H1 (cell line): ENCODE data around the gene TOP3B. TPM values are rescaled to one million over a fixed set of nuclear protein-coding genes. Genes with fewer than 3 reads are reported as not detected.

ENCODE experiments used
- CEBPB ChIP-seq: IDR thresholded peaks from 2 replicates; pipeline ENCODE4 v1.6.1; 2012; ENCODE audit warnings: low read depth, low read length
- EP300 ChIP-seq, 2 experiments: IDR thresholded peaks; 1 replicate in 1 of 2; 2 replicates in 1 of 2; pipeline ENCODE4 v1.6.1; 2011 to 2012; ENCODE audit warnings: low read depth in 2 of 2, low read length in 2 of 2, mild to moderate bottlenecking in 2 of 2, borderline replicate concordance in 1 of 2, inconsistent platforms in 1 of 2, moderate library complexity in 1 of 2
- RFX5 ChIP-seq: IDR thresholded peaks from 2 replicates; pipeline ENCODE4 v1.6.1; 2011; ENCODE audit warnings: low read depth, low read length, improper control_type of control experiment, borderline replicate concordance
- SP4 ChIP-seq: IDR thresholded peaks from 2 replicates; pipeline ENCODE4 v1.6.1; 2012; ENCODE audit warnings: low read length, inconsistent platforms
- ZNF274 ChIP-seq: IDR thresholded peaks from 2 replicates; pipeline ENCODE4 v1.7.0; 2012; ENCODE audit warnings: low read length, borderline replicate concordance; ENCODE audit errors: extremely low read depth
- polyA plus RNA-seq, 7 experiments: library from polyadenylated mRNA; depleted of rRNA in 3 of 7; stranded (reverse) in 5 of 7; unstranded in 2 of 7; fragments of >200 nt in 5 of 7; fragments of 200-250 nt in 2 of 7; gene quantifications; 1 replicate in 5 of 7; 2 replicates in 1 of 7; 4 replicates in 1 of 7; pipeline versions ENCODE4 v1.2.1 to v1.2.3, GENCODE V29; 2011 to 2013; ENCODE audit warnings: missing spikeins in 2 of 7, mixed read lengths in 2 of 7
- total RNA-seq: library from RNA; stranded (reverse); fragmentation: NEBNext Ultra II Directional; extraction: Animal tissue kit (Norgen Biotek cat#: 25700); gene quantifications from 2 replicates; pipeline ENCODE4 v1.2.1, GENCODE V29; 2021
- TF ChIP-seq, protein P1 (sequence below): fragments of 300-600 bp; sonication (generic); IDR thresholded peaks from 2 replicates; pipeline ENCODE4 v1.7.1; 2012; ENCODE audit warnings: low read length, moderate library complexity, mild to moderate bottlenecking, inconsistent platforms; ENCODE audit not compliant: insufficient replicate concordance

The TOP3B gene
- total and polyA plus RNA-seq, 2 of the 8 experiments (the other 6 are each of a cell fraction or from before 2014, with no cell fraction given), result 30.4 to 52.8 TPM

DNA sequence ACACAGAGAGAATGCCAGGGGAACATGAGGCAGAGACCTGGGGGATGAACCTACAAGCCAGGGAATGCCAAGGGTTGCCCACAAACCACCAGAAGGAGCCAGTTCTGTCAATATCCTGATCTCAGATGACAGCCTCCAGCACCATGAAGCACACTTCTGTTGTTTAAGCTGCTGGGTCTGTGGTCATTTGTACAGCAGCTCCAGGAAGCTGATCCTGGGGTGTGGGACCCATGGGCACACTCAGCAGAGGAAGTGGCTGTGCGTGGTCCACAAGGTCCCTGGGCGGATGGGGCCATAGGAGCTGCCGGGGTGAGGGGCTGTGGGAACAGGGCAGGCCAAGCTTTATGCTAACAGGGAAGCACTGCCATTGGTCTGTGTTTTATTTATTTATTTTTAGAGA is 42.1 kb downstream of the TOP3B start (continued):
- TF ChIP-seq SP4 (no peak), EP300 (IDR thresholded peaks at IDR 0.05; ENCODE audit: borderline replicate concordance in 1 of 2, low read depth in 2 of 2, low read length in 2 of 2) (no peak), CEBPB (no peak), RFX5 (no peak), ZNF274 (no peak)
- TF ChIP-seq, protein P1, sequence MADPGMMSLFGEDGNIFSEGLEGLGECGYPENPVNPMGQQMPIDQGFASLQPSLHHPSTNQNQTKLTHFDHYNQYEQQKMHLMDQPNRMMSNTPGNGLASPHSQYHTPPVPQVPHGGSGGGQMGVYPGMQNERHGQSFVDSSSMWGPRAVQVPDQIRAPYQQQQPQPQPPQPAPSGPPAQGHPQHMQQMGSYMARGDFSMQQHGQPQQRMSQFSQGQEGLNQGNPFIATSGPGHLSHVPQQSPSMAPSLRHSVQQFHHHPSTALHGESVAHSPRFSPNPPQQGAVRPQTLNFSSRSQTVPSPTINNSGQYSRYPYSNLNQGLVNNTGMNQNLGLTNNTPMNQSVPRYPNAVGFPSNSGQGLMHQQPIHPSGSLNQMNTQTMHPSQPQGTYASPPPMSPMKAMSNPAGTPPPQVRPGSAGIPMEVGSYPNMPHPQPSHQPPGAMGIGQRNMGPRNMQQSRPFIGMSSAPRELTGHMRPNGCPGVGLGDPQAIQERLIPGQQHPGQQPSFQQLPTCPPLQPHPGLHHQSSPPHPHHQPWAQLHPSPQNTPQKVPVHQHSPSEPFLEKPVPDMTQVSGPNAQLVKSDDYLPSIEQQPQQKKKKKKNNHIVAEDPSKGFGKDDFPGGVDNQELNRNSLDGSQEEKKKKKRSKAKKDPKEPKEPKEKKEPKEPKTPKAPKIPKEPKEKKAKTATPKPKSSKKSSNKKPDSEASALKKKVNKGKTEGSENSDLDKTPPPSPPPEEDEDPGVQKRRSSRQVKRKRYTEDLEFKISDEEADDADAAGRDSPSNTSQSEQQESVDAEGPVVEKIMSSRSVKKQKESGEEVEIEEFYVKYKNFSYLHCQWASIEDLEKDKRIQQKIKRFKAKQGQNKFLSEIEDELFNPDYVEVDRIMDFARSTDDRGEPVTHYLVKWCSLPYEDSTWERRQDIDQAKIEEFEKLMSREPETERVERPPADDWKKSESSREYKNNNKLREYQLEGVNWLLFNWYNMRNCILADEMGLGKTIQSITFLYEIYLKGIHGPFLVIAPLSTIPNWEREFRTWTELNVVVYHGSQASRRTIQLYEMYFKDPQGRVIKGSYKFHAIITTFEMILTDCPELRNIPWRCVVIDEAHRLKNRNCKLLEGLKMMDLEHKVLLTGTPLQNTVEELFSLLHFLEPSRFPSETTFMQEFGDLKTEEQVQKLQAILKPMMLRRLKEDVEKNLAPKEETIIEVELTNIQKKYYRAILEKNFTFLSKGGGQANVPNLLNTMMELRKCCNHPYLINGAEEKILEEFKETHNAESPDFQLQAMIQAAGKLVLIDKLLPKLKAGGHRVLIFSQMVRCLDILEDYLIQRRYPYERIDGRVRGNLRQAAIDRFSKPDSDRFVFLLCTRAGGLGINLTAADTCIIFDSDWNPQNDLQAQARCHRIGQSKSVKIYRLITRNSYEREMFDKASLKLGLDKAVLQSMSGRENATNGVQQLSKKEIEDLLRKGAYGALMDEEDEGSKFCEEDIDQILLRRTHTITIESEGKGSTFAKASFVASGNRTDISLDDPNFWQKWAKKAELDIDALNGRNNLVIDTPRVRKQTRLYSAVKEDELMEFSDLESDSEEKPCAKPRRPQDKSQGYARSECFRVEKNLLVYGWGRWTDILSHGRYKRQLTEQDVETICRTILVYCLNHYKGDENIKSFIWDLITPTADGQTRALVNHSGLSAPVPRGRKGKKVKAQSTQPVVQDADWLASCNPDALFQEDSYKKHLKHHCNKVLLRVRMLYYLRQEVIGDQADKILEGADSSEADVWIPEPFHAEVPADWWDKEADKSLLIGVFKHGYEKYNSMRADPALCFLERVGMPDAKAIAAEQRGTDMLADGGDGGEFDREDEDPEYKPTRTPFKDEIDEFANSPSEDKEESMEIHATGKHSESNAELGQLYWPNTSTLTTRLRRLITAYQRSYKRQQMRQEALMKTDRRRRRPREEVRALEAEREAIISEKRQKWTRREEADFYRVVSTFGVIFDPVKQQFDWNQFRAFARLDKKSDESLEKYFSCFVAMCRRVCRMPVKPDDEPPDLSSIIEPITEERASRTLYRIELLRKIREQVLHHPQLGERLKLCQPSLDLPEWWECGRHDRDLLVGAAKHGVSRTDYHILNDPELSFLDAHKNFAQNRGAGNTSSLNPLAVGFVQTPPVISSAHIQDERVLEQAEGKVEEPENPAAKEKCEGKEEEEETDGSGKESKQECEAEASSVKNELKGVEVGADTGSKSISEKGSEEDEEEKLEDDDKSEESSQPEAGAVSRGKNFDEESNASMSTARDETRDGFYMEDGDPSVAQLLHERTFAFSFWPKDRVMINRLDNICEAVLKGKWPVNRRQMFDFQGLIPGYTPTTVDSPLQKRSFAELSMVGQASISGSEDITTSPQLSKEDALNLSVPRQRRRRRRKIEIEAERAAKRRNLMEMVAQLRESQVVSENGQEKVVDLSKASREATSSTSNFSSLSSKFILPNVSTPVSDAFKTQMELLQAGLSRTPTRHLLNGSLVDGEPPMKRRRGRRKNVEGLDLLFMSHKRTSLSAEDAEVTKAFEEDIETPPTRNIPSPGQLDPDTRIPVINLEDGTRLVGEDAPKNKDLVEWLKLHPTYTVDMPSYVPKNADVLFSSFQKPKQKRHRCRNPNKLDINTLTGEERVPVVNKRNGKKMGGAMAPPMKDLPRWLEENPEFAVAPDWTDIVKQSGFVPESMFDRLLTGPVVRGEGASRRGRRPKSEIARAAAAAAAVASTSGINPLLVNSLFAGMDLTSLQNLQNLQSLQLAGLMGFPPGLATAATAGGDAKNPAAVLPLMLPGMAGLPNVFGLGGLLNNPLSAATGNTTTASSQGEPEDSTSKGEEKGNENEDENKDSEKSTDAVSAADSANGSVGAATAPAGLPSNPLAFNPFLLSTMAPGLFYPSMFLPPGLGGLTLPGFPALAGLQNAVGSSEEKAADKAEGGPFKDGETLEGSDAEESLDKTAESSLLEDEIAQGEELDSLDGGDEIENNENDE, result no peak
